ENCODE data around the gene SRD5A3.

- TF ChIP-seq CTCF (IDR thresholded peaks at IDR 0.05 in 8 of 11, conservative IDR thresholded peaks at IDR 0.05 in 3 of 11) (peak in 4 of 11 experiments; percentile 26 to 41 (median 34)), POLR2A (IDR thresholded peaks at IDR 0.05) (peak in 2 of 3 donors; percentile 67 to 85), POLR2AphosphoS5 (IDR thresholded peaks at IDR 0.05) (peak; percentile 96 to 97 (median 97))
Measured at GRCh38 chr4:55395529-55396307, 49.7 kb downstream of the SRD5A3 start, which contains the start of gene TMEM165.

Measured in spleen (tissue), 7 donors.